Epithelial cell of proximal tubule (primary cell): Measurements from ENCODE around the gene HES5. TPM values are rescaled to one million over a fixed set of nuclear protein-coding genes. Genes with fewer than 3 reads are reported as not detected.
"Not testable (repeated sequence)": the region's sequence is repeated elsewhere in the genome, so short reads cannot be mapped to it uniquely, and the experiment has no call there.

ENCODE experiments used
- DNase-seq: peaks from one replicate; pipeline ENCODE4 v3.0.0-alpha.2; 2011; ENCODE audit warnings: low read depth
- H3K4me3 ChIP-seq: 2 replicates; pipeline ENCODE4 v1.5.1; 2011; ENCODE audit warnings: low read depth, mild to moderate bottlenecking, low read length
- total RNA-seq: library from RNA; depleted of rRNA; stranded (reverse); fragments of >200 nt; gene quantifications from 2 replicates; pipeline ENCODE4 v1.2.3, GENCODE V29; 2015
- TF ChIP-seq, protein P1 (sequence below): conservative IDR thresholded peaks from 2 replicates; pipeline ENCODE4 v1.5.1; 2012; ENCODE audit warnings: low read depth, mild to moderate bottlenecking, low read length

HES5 gene, protein sequence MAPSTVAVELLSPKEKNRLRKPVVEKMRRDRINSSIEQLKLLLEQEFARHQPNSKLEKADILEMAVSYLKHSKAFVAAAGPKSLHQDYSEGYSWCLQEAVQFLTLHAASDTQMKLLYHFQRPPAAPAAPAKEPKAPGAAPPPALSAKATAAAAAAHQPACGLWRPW
- total RNA-seq, result 0.14 TPM in 1 of 2 replicates, not detected in the other

DNA sequence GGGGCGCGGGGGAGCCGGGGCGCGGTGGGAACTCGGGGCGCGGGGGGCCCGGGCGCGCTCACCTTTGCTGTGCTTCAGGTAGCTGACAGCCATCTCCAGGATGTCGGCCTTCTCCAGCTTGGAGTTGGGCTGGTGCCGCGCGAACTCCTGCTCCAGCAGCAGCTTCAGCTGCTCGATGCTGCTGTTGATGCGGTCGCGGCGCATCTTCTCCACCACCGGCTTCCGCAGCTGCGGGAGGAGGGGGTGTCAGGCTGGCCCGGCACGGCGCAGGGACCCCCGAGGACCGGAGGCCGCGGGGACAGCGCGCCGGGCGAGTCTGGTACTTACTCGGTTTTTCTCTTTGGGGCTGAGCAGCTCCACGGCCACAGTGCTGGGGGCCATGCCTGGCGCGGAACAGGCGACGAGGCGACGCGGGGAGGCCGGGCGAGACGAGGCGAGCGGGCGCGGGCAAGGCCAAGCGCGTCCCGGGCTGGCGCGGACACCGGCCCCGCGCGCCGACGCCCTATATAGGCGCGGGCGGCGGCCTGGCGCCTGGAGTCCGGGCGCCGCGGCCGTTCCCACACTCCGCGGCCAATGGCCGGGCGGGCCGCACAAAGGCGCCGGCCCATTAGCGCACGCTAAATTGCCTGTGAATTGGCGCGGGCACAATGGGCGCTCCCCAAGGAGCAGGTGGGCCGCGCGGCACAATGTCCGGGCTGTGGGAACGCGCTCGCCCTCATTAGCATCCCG, at the start of gene HES5:
Gene HES5, minus strand, starts transcription at position 480 of the 729 bp plus-strand sequence. Its CDS starts 99 bp downstream, at position 381.
- no peak within 1 kb of the TSS for H3K4me3 ChIP-seq
- DNase-seq, result no peak
- TF ChIP-seq, protein P1, sequence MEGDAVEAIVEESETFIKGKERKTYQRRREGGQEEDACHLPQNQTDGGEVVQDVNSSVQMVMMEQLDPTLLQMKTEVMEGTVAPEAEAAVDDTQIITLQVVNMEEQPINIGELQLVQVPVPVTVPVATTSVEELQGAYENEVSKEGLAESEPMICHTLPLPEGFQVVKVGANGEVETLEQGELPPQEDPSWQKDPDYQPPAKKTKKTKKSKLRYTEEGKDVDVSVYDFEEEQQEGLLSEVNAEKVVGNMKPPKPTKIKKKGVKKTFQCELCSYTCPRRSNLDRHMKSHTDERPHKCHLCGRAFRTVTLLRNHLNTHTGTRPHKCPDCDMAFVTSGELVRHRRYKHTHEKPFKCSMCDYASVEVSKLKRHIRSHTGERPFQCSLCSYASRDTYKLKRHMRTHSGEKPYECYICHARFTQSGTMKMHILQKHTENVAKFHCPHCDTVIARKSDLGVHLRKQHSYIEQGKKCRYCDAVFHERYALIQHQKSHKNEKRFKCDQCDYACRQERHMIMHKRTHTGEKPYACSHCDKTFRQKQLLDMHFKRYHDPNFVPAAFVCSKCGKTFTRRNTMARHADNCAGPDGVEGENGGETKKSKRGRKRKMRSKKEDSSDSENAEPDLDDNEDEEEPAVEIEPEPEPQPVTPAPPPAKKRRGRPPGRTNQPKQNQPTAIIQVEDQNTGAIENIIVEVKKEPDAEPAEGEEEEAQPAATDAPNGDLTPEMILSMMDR, result no peak

DNA sequence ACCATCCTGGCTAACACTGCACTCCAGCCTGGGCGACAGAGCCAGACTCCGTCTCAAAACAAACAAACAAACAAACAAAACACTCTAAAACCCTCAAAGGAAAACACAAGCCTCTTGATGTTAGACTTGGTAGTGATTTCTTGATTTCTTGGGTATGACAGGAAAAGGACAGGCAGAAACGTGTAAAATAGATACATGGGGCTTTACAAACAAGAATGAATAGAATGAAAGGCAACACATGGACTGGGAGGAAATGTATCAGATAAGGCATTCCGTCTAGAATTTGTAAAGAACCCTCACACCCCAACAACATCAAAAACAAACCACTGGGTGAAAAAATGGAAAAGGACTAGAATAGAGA, 48.7 kb upstream of the HES5 start:
- TF ChIP-seq, protein P1, result no peak
- DNase-seq, result no peak
- H3K4me3 ChIP-seq, result no peak overlapping the region

DNA sequence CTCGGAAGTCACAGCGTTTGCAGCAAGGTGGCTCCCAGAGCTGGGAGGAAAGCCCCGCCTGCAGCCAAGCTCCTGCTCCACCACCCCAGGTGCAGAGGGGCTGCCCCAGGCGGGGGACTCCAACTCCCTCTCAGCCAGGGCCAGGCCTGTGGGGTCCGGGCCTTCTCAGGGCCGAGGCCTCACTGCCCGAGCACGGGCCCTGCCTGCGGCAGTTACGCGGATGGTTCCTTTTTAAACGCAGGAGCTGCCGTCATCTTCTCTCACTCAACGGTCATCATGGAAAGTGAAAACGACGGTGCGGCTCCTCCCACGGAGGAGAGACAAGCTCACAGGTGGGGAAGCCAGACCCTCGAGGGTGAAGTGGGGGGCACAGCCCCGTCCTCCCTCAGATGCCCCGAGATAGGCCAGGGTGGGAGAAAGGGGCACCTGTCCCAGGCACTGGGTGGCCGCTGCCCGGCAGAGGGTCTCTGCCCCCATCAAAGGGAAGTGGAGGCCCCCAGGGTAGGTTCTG, 47.6 kb upstream of the HES5 start:
- DNase-seq, result not testable (repeated sequence)

DNA sequence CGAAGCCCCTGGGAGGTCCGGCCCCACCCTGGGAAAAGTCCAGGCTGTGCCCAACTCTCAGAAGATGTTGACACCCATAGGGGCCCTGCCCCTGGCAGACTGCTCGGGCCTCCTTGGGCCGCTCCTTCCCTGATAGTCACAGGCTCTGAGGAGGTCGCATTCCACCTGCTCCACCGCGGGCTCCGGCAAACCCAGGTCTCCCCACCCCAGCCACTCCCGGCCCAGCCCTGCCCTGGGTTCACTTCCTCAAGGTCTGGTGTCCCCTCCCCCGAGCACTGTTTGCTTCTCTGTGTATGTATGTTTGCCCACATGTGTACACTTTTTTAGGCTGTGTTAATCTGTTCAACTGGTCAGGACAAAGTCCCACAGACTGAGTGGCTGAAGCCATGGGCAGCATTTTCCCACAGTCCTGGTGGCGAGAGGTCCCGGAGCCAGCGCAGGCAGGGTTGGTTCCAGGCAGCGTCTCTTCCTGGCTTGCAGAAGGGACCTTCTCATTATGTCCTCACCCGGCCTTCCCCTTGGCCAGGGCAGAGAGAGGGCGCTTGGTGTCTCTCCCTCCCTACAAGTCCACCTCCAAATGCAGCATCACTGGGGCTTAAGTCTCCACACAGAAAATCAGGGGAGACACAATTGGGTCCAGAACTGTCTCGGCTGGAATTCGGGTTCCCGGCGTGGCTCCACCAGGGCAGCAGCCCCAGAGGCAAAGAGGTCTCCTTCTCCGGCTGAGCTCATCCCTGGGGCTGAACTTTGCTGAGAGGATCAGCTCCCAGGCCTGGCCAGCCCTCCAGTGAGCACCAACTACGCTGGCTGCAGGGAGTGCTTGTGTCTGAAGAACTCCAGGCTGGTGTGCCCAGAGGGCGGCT, 46.0 kb upstream of the HES5 start:
- no peak overlapping the region for H3K4me3 ChIP-seq
- no peak for DNase-seq
- TF ChIP-seq, protein P1, result no peak

More for the DNA sequence above, 47.6 kb upstream of the HES5 start:
- not testable (repeated sequence) for H3K4me3 ChIP-seq

DNA sequence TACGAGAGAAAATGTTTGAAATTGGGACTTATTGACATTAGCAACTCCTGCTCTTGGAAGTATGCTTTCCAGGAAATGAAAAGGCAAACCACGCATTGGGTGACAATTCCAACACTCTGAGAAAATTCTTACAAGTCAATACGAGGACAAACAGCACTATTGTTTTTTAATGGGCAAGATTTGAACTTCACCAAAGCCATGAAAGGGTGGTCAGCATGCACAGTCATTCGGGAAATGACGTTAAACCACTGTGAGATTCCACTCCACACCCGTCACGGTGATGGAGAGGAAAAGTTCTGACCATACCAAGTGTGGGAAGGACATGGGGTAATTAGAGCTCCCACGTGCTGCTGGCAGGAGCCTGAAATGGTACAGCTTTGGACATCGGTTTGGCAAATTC, 44.3 kb upstream of the HES5 start:
- TF ChIP-seq, protein P1, result no peak
- no peak overlapping the region for H3K4me3 ChIP-seq
- no peak for DNase-seq

DNA sequence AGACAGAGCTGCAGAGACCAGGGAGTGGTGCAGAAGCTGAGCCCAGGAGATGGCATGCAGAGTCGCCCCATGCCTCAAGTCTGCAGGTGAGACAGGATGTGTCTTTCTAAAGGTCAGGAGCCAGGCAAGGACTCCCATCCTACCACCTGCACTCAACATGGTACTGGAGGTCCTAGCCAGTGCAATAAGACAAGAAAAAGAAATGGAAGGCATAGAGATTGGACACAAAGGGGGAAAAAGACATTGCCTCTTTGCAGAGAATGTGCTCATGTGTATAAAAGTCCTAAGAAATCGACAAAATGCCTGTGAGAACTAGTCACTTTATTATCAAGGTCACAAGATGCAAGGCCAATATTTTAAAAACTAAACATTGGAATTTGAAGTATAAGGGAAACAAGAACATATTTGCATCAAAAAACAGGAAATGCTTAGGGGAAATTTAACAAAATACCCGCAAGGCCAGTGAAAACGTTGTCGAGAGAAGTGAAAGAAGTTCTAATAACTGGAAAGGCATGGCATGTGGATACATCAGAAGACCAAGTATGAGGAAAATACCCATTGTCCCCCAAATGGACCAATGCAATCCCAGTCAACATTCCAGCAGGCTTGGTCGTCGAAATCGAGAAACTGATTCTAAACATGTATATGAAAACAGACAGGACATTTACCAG, 43.3 kb upstream of the HES5 start:
- DNase-seq, result no peak
- H3K4me3 ChIP-seq, result no peak overlapping the region
- TF ChIP-seq, protein P1, result no peak
